C4-2B (cell line): ENCODE measurements around the gene C8B.

Experiments used
- H3K27ac ChIP-seq: fragments of 450-650 bp; 2 replicates; pipeline ENCODE4 v1.5.1; 2017
- CTCF ChIP-seq: fragments of 450-650 bp; conservative IDR thresholded peaks from 2 replicates; pipeline ENCODE4 v1.5.1; 2017; ENCODE audit warnings: mild to moderate bottlenecking
- ZFX ChIP-seq: fragments of 450-650 bp; IDR thresholded peaks from 2 replicates; pipeline ENCODE4 v1.6.1; 2017

The C8B gene

GRCh38 chr1:56983484-56983883 is 17.7 kb upstream of the C8B start:
- no peak overlapping the region for H3K27ac ChIP-seq
- no peak for TF ChIP-seq ZFX
- no peak for TF ChIP-seq CTCF

- no peak overlapping the region for H3K27ac ChIP-seq
- no peak for TF ChIP-seq CTCF
- no peak for TF ChIP-seq ZFX
Observed at GRCh38 chr1:56979986-56980755, 14.4 kb upstream of the C8B start.

DNA sequence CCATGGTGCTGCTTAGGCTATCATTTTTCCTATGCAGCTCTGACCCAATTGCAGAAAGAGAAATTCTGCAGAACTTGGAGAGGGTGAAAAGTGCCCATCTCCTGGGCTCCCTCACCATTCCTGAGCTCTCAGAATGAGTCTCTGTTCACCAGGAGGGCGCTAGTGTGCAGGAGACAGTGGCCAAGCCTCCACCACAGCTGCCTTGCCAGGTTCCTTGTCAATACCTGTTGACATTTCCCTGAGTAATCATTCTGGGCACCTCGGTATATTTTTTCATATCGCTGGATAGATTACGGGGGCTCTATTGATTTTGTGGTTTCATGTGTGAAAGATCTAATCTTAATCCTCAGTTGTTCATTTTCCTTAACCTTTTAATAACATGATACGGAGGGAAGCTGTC is 13.0 kb upstream of the C8B start:
- TF ChIP-seq ZFX (no peak), CTCF (peak; percentile 3; the same call in 1 of the 2 replicates)
- no peak overlapping the region for H3K27ac ChIP-seq

DNA sequence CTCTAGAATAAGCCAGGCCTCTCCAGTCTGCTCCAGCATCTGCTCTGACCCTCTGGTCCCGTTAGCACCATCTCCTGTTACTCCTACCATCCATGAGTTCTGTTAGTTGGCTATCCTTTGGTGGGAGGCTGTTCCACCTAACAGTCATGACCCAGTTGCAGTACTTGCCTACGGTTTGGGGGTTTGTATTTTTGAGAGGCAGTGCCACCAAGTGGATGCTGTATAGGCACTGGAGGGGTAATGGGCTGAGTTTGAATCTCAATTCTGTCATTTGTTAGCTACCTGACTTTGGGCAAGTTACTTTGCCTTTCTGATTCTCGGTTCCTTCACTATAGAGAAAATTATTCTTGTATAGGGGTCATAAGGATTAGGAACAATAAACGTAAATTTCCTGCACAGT is 12.1 kb upstream of the C8B start:
- TF ChIP-seq ZFX, result no peak
- TF ChIP-seq CTCF, result no peak
- no peak overlapping the region for H3K27ac ChIP-seq

GRCh38 chr1:56975446-56975845 is 9.6 kb upstream of the C8B start:
- no peak overlapping the region for H3K27ac ChIP-seq
- TF ChIP-seq CTCF (no peak), ZFX (no peak)

GRCh38 chr1:56973923-56974742 is 8.3 kb upstream of the C8B start:
- TF ChIP-seq CTCF, result no peak
- no peak for TF ChIP-seq ZFX
- H3K27ac ChIP-seq, result no peak overlapping the region

GRCh38 chr1:56972976-56973375 is 7.2 kb upstream of the C8B start:
- TF ChIP-seq CTCF (no peak), ZFX (no peak)
- no peak overlapping the region for H3K27ac ChIP-seq
